OCI-LY1 (cell line): ENCODE results near the gene GLRA3.
"Not testable (repeated sequence)": the region's sequence is repeated elsewhere in the genome, so short reads cannot be mapped to it uniquely, and the experiment has no call there.

Experiments used
- H2AFZ ChIP-seq: fragments of 200-600 bp; sonication (generic), shearing (Covaris generic); 2 replicates; pipeline ENCODE4 v1.6.0; 2014; ENCODE audit warnings: antibody characterized with exemption, mild to moderate bottlenecking, low read length
- H3F3A ChIP-seq: fragments of 200-600 bp; sonication (generic), shearing (Covaris generic); 2 replicates; pipeline ENCODE4 v1.6.0; 2014; ENCODE audit warnings: mild to moderate bottlenecking, antibody characterized with exemption, low read length, moderate library complexity; ENCODE audit not compliant: insufficient read depth
- H3K27ac ChIP-seq: fragments of 200-600 bp; sonication (generic); 2 replicates; pipeline ENCODE4 v1.5.1; 2014; ENCODE audit warnings: low read length, mixed run types, mild to moderate bottlenecking, low read depth; ENCODE audit not compliant: poor library complexity, severe bottlenecking
- H3K27me3 ChIP-seq: fragments of 200-600 bp; sonication (generic); 2 replicates; pipeline ENCODE4 v1.6.0; 2014; ENCODE audit warnings: antibody characterized with exemption, mild to moderate bottlenecking, low read length, moderate library complexity; ENCODE audit not compliant: insufficient read depth
- H3K36me3 ChIP-seq: fragments of 200-600 bp; sonication (generic); 2 replicates; pipeline ENCODE4 v1.6.1; 2014; ENCODE audit warnings: mild to moderate bottlenecking, antibody characterized with exemption, low read length, moderate library complexity, mixed read lengths; ENCODE audit not compliant: insufficient read depth
- H3K4me1 ChIP-seq: fragments of 200-600 bp; sonication (generic); 2 replicates; pipeline ENCODE4 v1.5.1; 2014; ENCODE audit warnings: mild to moderate bottlenecking, low read length, moderate library complexity; ENCODE audit not compliant: insufficient read depth, severe bottlenecking
- H3K4me2 ChIP-seq: fragments of 200-600 bp; sonication (generic), shearing (Covaris generic); 2 replicates; pipeline ENCODE4 v1.6.1; 2014; ENCODE audit warnings: low read length
- H3K4me3 ChIP-seq: fragments of 200-600 bp; sonication (generic); 2 replicates; pipeline ENCODE4 v1.5.1; 2014; ENCODE audit warnings: low read length, low read depth, mild to moderate bottlenecking, mixed read lengths; ENCODE audit not compliant: poor library complexity, severe bottlenecking
- H3K79me2 ChIP-seq: fragments of 200-600 bp; shearing (Covaris generic); 2 replicates; pipeline ENCODE4 v1.6.1; 2016; ENCODE audit warnings: mixed run types, low read length, mixed read lengths; ENCODE audit not compliant: insufficient read depth
- H3K9ac ChIP-seq: fragments of 200-600 bp; sonication (generic), shearing (Covaris generic); 2 replicates; pipeline ENCODE4 v1.6.1; 2014; ENCODE audit warnings: mild to moderate bottlenecking, low read length, mixed read lengths
- H3K9me2 ChIP-seq: fragments of 200-600 bp; sonication (generic), shearing (Covaris generic); 2 replicates; pipeline ENCODE4 v1.6.1; 2014; ENCODE audit warnings: low read depth, mild to moderate bottlenecking, low read length, mixed read lengths
- H3K9me3 ChIP-seq: fragments of 200-600 bp; shearing (Covaris generic); 2 replicates; pipeline ENCODE4 v1.6.1; 2014; ENCODE audit warnings: low read length, mixed read lengths
- H4K20me1 ChIP-seq: fragments of 200-600 bp; sonication (generic), shearing (Covaris generic); 2 replicates; pipeline ENCODE4 v1.6.0; 2016; ENCODE audit warnings: mild to moderate bottlenecking, low read length; ENCODE audit not compliant: insufficient read depth
- CTCF ChIP-seq: fragments of 200-600 bp; sonication (generic), shearing (Covaris generic); IDR thresholded peaks from 2 replicates; pipeline ENCODE4 v1.5.1; 2017; ENCODE audit warnings: mild to moderate bottlenecking, antibody characterized with exemption, low read length, moderate library complexity, mixed read lengths
- EZH2 ChIP-seq: fragments of 200-600 bp; sonication (generic), shearing (Covaris generic); IDR thresholded peaks from 2 replicates; pipeline ENCODE4 v1.8.0; 2017; ENCODE audit warnings: borderline replicate concordance, mixed run types, mild to moderate bottlenecking, antibody characterized with exemption, low read length, moderate library complexity, mixed read lengths

GLRA3 gene

GRCh38 chr4:174805746-174806145, 23.3 kb downstream of the GLRA3 start:
- Histone ChIP-seq H3K27ac (no peak overlapping the region), H3K9me2 (no peaks in the 10 kb centered on the region), H3K27me3 (no peaks in the 10 kb centered on the region), H3K4me2 (no peak overlapping the region), H3K36me3 (no peaks in the 10 kb centered on the region), H3K9me3 (peaks cover 7% of the 10 kb centered on the region), H3F3A (no peaks in the 10 kb centered on the region), H3K4me3 (no peak overlapping the region), H2AFZ (no peak overlapping the region), H3K4me1 (peaks cover 3% of the 10 kb centered on the region), H4K20me1 (no peaks in the 10 kb centered on the region), H3K9ac (no peak overlapping the region), H3K79me2 (no peaks in the 10 kb centered on the region)
- TF ChIP-seq EZH2 (no peak), CTCF (no peak)

- 0 out of 2 replicates have a peak, but pooled peaks cover 3% of the 10 kb centered on the region for H3K36me3 ChIP-seq
- no peaks in the 10 kb centered on the region for H3K27me3 ChIP-seq
- H3K4me1 ChIP-seq: no peaks in the 10 kb centered on the region
- no peak overlapping the region for H2AFZ ChIP-seq
- peaks cover 2% of the 10 kb centered on the region; the same call in 1 of the 2 replicates for H3K9me3 ChIP-seq
- no peaks in the 10 kb centered on the region for H4K20me1 ChIP-seq
- no peaks in the 10 kb centered on the region for H3K9me2 ChIP-seq
- H3K4me3 ChIP-seq: no peak overlapping the region
- no peak overlapping the region for H3K4me2 ChIP-seq
- H3K27ac ChIP-seq: no peak overlapping the region
- no peaks in the 10 kb centered on the region for H3K79me2 ChIP-seq
- no peaks in the 10 kb centered on the region for H3F3A ChIP-seq
- H3K9ac ChIP-seq: no peak overlapping the region
- TF ChIP-seq CTCF (no peak), EZH2 (no peak)
These were observed 34.4 kb downstream of the GLRA3 start for GRCh38 chr4:174794543-174795094.

- Histone ChIP-seq H3K4me1 (peaks cover 3% of the 10 kb centered on the region), H3K9ac (no peak overlapping the region), H3K36me3 (peaks cover 4% of the 10 kb centered on the region; the same call in 1 of the 2 replicates), H3K9me2 (no peaks in the 10 kb centered on the region), H3K9me3 (no peaks in the 10 kb centered on the region), H3K27me3 (no peaks in the 10 kb centered on the region), H3K4me3 (no peak overlapping the region), H2AFZ (no peak overlapping the region), H3K79me2 (no peaks in the 10 kb centered on the region), H3K27ac (no peak overlapping the region), H3F3A (no peaks in the 10 kb centered on the region), H4K20me1 (no peaks in the 10 kb centered on the region), H3K4me2 (no peak overlapping the region)
- TF ChIP-seq EZH2 (no peak), CTCF (no peak)
These were observed 39.4 kb downstream of the GLRA3 start for GRCh38 chr4:174789657-174790056.

GRCh38 chr4:174778274-174778986, 50.6 kb downstream of the GLRA3 start:
- H3K36me3 ChIP-seq, H4K20me1 ChIP-seq, H3K9ac ChIP-seq, H3K4me3 ChIP-seq, H3K4me1 ChIP-seq, H3K9me2 ChIP-seq, H3K4me2 ChIP-seq, H3K9me3 ChIP-seq, H3F3A ChIP-seq, H3K79me2 ChIP-seq, H3K27ac ChIP-seq, H2AFZ ChIP-seq, H3K27me3 ChIP-seq: not testable (repeated sequence)
